Globus pallidus (tissue), 1 donor: ENCODE data around the gene SLC35C1.

Source experiments
- DNase-seq: peaks from one replicate; pipeline ENCODE4 v3.0.0-alpha.2; 2015; ENCODE audit warnings: low spot score

The SLC35C1 gene

DNA sequence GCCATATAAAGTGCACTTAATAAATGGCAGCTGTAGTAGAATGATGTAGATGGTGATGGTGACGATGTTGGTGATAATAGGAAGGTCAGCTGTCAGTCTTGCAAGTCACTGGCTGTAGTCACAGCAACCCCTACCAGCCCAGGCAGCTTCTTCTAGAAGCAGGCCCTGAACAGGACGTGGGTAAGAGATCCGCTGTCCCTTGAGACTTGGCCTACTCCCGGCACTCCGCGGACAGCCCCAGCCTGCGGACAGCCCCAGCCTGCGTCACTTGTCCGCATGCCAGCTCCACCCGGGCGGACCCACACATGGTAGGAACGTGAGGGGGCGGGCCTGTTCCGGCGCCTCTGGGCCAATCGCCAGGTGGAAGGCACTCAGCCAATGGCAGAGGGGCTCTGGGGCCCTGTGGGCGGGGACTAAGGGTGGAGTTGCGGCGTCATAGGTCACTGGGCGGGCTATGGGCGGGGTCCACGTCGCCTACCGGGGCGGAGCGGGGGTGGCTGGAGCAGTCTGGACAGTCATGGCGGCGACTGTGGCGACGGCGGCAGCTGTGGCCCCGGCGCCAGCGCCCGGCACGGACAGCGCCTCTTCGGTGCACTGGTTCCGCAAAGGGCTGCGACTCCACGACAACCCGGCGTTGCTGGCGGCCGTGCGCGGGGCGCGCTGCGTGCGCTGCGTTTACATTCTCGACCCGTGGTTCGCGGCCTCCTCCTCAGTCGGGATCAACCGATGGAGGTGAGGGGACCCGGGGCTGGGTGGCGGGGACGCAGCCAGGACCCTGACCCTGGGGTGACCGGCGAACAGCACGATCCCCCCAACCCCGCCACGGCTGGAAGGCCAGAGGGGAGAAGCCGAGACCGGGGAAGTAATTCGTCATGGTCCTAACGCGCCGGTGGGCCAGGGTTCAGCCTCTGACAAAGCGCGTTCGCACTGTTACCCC is 42.3 kb downstream of the SLC35C1 start, which contains the start of gene CRY2:
TSS of gene CRY2 (plus strand) at position 502 of the 937 bp plus-strand sequence. CDS start at position 518, 16 bp downstream.
- DNase-seq: peak; percentile 97

DNA sequence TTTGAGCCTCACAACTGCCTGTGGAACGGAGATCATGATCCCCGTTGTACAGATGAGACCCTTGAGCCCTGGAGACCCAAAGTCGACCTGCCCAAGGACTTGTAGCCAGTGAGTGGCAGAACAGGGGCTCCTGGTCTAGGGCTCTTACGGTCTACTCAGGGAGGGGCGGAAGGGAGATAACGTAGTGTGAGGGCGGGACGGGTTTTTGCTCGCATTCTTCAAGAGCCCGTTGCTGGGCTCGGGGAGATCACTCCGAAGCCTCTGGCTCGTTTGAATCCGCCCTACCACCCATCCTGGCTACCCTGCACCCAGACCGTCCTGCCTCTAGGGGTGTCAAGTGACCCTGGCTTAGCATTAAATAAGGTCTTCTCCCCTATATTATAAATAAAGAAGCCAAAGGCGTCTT is 43.0 kb downstream of the SLC35C1 start:
- DNase-seq: no peak

DNA sequence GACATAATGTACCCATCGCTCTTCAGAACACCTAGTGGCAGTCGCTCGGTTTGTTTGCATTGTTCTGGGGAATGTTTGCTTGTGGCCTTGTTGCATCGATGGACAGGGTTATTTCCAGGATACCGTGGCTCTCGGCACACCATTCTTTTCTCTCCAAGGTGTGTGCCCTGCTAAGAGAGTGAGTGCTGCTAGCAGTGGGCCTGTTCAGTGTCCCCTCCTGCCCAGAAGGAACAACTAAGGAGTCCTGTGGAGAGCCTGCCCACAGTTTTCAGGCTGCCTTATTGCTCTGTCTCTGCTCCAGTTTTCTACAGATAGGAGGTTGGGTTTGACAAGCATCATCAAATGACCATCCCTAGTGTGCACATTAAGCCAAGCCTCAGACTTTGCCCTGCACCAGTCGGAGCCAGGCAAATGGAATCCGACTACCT is 43.7 kb downstream of the SLC35C1 start:
- no peak for DNase-seq

DNA sequence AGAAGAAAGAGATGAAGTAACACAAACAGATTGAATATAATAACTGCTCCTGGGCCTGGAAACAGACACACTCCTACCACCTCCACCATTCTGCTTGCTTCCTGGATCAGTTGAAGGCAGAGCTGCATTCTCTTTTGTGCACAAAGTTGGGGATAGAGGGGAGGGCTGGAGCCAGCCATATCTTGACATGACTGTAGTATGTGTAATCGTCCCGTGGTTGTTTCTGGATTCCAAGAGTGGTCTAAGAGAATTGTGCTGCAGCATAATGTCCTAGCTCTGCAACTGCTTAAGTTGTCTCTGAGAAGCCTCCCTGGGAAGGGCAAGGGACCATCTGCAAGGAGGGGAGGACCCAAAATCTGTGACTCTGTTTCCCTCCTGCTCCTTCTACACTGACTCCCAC is 45.5 kb downstream of the SLC35C1 start:
- DNase-seq: no peak

DNA sequence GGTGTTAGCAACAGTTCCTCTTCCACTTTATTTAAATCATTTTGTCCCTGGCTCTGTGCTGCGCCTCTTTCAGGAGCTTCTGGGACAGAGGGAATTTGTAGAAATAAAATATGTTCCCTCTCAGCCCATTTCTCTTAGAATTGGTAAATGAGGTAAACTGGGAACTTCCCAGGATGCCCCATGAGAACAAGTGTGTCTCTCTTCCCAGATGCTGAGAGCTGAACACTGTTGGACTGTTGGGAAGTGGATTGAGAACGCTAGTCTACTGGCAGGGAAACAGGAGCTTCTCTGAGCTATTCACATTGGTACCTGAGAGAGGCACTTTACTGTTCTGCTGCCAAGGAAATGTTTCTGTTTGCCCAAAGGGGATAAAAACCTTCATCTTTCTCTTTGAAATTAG is 46.3 kb downstream of the SLC35C1 start:
- DNase-seq: no peak

DNA sequence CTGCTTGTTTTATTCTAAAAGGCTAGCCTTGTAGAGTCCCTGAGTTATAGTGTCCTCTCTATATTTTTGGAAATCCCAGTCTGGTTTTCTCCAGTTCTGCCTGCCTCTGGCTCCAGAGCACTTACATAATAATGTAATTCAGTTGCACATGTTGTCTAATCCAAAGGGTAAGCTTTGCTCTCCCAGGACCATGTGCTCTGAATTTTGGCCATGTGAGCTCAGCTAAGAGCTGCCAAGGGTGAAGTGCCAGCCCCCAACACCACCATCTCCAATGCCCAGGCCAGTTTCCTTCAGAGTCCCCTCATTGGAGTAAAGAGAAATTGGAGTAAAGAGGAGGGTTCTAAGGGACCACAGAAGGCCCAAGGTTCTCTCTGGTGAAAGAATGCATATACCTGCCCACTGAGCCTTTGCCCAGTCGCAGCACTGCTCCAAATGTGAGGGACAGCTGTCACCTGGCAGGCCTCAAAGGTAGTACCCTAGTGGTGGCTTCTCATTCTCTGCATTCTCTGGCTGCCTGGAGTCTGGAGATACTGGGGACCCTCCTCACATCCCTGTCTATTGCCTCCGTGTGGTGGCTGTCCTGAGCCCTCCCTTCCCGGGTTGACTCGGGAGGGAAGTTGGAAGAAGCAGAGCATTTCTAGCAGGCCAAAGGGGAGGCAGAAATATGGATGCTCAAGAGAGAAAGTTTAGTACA is 47.2 kb downstream of the SLC35C1 start:
- peak; percentile 60 for DNase-seq

DNA sequence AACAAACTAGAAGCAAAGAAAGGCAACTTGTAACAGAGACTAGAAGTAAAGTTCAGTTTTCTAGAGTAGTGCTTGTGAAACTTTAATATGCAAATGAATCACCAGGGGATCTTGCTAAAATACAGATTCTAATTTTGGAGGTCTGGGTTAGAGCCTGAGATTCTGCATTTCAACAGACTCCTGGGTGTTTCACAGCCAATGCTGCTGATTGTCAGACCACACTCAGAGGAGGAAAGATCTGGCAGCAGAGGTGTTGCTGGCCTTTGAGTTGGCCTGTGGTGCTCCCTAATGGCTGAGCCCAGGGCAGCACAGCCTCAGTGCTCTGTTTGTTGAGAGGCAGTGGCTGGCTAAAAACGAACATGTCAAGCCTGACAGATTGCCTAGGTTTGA is 47.8 kb downstream of the SLC35C1 start:
- no peak for DNase-seq

DNA sequence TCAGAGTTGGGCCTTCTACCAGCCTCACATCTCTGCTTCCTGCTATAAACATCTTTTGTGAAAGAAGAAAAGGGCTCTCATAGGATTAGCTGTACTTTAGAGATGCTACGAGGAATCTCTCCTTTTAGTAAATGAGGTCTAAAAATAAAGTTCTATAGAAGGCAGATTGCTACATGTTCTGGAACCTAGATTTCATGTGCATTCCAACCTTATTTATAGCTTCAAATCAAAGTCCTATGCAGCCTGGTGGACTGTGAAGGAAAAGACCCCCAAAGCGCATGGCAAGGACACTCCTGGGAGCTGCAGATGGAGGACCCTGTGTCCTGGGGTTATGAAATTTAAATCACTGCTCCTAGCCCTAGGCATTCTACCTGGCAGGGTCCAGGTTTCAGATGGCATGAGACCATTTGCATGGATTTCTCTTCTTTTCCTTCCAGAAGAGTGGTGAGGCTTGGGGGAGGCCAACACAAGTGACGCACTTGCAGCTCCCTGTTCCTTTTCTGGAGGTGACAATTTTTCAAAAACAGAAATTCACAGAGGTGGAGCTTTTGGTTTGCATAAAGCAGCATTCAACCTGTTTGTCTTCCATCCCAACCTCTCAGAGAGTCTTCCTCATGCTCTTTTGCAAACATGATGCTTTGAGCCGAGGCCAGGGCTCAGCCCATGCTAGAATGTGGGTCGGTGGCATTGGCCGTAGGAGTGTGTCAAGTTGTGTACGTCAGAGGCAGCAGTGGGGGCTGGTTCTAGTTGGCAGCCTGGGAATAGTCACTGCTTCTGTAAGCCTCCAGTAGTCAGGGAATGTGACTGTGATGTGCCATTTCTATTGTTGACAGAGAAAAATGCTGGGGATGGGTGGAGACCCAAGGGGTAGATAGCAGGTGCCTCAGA is 48.6 kb downstream of the SLC35C1 start:
- DNase-seq: no peak

DNA sequence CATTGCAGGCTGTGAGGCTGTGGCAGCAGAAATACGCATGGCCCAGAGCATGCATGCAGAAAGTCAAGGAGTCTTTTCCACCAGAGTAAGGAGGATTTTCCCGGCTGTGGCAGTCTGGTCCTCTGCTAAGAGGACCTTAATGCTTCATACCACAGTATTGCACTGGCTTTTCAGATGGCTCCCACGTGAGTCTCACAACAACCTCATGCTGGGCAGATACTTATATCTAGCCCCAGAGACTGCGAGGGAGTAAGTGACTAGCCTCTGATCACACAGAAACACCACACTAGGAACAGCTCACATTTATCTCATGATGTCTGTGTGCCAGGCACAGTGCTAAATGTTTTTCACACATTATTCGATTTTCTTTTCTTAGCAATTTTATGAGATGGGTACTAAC is 50.4 kb downstream of the SLC35C1 start:
- no peak for DNase-seq

DNA sequence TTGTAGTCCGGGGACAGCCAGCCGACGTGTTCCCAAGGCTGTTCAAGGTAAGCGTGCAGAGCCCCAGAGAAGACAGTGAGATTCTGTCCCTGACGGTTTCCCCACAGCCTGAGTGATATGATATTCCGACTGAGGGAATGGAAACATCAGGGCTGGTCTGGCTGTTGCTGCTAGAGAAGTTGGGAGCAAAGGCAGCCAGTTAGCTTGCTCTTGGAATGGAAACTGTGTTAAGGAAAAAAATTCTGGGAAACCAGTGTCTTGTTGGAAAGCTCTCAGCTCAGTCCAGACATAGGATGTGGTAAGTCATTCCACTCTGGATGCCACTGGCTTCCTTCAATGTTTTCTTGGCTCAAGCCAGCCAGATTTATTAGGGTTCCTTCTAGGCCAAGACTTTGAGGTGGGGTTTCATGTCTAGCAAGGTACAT is 51.1 kb downstream of the SLC35C1 start:
- no peak for DNase-seq

DNA sequence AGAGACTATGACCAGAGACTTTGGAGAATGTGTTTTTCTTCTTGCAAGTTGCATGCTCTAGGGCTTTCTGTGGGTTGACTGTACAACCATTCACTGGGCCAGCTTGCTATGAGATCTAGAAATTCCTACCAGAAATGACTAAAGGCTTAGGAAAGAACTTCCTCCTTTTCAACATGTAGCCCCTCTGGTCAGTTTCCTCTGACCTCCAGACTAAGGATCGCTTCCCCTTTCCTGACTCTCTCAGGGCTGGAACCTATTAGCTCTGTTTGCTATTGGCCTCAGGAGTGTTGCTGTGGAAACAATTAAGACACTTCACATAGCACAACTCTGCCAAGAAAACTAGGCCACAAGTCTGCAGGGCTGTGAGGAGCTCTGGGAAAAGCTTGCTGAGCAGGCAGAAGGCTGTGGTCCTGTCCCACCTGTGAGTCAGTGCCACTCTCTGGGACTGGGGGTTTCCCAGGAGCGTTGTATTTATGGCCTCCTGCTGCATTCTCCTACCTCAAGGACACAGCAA is 53.1 kb downstream of the SLC35C1 start:
- DNase-seq: peak; percentile 64

DNA sequence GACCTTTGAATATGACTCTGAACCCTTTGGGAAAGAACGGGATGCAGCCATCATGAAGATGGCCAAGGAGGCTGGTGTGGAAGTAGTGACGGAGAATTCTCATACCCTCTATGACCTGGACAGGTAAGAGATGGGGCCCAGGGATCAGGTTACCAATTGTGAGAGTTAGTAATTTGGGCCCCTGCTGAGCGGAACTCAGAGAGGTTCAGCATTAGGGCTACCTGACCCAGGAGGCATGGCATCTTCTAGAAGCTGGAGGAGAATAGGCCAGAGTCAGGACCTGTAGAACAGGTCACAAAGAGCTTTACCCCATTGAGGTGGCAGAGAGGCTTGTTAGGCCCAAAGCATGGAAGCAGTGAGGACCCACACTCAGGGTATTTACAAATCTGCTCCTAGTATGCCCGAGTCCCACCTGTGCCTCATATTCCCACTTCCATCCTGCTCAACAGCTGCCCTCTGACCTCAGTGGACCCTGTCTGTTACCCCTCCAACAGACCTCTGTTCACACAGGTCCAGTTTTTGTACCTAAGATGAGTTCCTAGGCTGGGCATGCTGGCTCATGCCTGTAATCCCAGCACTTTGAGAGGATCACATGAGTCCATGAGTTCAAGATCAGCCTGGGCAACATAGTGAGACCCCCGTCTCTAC is 53.9 kb downstream of the SLC35C1 start:
- DNase-seq: no peak

DNA sequence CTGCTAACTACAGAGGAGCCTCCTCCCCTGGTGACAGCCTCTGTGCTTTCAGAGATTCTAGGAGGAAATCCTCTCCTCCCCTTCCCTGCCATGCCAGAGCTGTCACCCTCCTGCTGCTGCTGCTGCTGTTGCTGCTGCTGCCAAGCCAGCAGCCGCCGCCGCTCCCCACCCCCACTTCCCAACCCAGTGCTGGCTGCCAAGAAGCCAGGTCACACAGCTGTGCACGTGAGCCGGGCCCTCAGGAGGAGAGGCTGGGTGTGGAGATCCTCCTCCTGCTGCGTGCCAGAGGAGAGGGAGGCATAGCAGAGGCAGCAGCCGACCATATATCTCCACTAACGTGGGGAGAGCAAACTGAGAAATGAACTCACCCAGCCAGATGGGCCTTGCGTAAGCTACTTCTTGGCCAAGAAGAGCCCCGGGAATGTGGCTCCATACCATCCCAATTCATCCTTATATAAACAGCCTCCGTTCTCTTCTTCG is 54.8 kb downstream of the SLC35C1 start:
- DNase-seq: peak; percentile 82

DNA sequence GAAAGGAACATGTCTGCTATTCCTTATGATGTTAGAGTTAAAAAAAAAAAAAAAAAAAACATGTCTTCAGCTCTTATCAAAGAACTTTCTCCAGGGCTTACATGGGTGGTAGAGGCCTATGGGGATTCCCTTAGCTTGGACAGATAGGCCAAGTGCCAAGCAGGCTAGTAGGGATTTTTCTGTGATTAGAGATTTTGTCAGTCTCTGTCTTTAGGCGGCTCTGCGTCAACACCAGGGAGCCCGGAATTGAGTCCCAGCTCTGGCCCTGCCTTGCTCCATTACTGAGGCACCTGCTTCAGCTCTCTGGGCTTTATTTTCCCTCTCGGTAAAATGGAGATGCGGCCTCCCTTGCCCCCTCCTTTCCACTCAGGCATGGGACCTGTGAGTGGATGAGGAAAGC is 55.4 kb downstream of the SLC35C1 start:
- DNase-seq: no peak

DNA sequence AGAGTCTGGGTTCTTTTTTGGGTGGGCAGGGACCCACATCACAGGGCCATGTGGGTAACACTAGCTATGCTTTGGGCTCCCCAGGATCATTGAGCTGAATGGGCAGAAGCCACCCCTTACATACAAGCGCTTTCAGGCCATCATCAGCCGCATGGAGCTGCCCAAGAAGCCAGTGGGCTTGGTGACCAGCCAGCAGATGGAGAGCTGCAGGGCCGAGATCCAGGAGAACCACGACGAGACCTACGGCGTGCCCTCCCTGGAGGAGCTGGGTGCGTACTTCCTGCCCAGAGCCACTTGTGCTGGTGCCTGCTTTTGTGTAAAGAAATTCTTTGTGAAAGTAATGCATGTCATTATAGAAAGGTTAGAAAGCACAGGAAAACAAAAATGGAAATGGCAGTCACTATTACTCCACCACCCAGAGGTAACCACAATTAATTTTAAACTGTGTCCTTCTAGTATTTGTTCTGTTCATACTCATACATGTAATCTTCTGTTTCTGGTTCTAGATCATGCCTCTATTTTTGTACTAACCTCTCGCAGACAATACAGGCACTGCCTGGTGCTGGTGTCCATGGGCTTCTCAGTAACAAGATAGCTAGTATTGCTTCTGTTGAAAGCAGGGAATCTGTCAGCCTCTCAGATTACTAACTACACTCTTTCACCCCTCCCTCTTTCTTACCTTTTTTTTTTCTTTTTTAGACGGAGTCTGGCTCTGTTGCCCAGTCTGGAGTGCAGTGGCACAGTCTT is 56.0 kb downstream of the SLC35C1 start:
- DNase-seq: no peak
